HT-29 (cell line): ENCODE measurements around the gene ALOX5AP. TPM values are rescaled to one million over a fixed set of nuclear protein-coding genes. Genes with fewer than 3 reads are reported as not detected.

Experiments
- DNase-seq: peaks from one replicate; pipeline ENCODE4 v3.0.0-alpha.2; 2015; ENCODE audit warnings: low spot score
- total RNA-seq: library from RNA; depleted of rRNA; stranded (reverse); fragments of >200 nt; shearing (Covaris generic); gene quantifications from 2 replicates; pipeline ENCODE4 v1.2.3, GENCODE V29; 2014

Gene ALOX5AP
- total RNA-seq, 1 experiment from 2014 or later, result 0.41 TPM

DNA sequence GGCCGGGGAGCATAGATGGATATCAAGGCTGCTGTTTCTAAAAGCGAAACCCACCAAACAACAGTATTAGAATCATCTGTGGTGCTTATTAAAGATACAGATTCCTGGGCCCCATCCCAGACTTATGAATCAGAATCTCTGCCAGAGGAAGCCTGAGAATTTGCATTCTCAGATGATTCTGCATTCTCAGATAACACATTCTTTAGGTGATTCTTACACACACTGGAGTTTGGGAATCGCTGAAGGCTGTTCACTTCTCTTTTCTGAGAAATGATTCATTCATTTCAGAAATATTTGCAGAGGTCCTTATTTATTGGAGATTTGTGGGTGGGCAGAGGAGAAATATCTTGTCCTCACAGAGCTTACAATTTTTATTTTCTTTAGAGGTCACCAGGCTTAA, 24.4 kb downstream of the ALOX5AP start:
- no peak for DNase-seq

DNA sequence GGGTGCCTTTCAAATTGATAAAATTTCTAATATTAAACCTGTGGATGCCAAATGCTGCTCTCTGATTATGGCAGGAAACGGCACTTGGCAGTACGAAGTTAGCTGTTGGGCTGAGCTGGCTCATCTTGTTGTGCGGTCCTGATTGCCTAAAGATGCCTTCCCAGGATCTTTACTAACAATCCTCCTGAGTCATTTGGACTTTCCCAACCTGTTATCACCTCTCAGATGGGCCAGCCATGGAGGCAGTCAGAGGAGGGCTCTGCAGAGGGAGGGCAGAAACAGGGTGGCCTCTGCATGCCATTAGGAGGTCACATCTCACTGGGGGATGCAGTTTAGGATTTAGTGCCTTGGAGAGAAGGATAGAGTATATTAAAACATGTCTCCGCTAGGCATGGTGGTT, 27.3 kb downstream of the ALOX5AP start:
- DNase-seq, result no peak

DNA sequence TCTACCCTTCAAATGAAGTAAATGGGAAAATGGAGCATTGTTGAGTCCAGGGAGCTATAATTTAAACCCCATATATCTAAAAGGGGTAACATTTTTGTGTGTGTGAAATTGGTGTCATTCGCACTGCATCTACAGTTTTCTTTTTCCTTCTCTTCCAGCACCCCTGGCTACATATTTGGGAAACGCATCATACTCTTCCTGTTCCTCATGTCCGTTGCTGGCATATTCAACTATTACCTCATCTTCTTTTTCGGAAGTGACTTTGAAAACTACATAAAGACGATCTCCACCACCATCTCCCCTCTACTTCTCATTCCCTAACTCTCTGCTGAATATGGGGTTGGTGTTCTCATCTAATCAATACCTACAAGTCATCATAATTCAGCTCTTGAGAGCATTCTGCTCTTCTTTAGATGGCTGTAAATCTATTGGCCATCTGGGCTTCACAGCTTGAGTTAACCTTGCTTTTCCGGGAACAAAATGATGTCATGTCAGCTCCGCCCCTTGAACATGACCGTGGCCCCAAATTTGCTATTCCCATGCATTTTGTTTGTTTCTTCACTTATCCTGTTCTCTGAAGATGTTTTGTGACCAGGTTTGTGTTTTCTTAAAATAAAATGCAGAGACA, 28.6 kb downstream of the ALOX5AP start:
- no peak for DNase-seq

DNA sequence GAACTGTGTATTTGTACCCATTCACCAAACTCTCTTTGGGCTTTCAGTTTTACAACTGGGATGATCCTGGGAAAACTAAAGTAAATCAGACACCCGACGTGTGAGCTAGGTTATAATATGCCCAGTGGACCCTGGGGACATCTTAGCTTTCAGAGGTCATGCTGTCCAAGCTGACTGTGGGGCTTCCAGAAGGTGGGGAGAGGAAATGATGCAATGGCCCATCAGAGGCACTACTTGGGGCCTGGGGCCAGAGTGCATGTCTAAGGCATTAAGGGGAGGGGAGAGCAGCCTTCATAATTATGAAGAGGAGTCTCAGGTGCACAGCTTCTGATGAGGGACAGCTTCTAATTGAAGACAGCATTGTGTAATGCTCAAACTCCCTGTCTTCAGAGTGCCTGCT, 30.9 kb downstream of the ALOX5AP start:
- DNase-seq, result no peak

DNA sequence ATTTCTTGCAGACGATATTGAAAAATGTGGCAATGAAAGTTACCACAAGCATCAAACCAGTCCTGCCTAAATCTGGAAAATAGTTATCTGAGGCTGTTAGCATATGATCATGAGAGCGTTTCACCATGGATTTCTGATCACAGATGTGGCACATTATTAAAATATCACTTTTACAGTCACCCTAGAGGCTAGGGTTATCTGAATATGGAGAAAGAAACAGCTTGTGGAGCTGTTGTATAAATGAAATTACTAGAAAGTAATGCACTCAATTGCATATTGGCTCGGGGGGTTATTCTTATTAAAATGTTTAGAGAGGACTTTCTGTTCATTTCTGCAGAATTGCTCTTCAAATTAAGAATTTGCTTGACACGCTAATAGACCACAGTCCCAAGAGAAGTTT, 35.6 kb downstream of the ALOX5AP start:
- no peak for DNase-seq

DNA sequence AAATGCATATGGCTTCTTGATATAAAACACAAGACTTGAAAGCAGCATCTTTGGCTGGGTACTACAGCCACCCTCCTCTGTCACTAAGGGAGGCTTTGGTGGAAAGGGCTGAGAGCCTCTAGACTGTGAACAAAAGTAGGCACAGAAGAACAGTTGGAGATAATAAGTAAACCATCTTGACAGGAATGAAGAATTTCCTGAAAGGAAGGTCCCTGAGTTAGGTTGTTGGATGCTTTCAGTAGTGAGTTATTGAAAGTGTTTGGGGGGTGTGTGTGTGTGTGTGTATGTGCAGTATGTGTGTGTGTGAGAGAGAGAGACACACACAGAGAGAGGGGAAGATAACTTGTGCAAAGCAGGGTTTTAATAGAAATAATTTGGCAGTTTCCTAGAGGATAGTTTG, 38.2 kb downstream of the ALOX5AP start:
- no peak for DNase-seq

DNA sequence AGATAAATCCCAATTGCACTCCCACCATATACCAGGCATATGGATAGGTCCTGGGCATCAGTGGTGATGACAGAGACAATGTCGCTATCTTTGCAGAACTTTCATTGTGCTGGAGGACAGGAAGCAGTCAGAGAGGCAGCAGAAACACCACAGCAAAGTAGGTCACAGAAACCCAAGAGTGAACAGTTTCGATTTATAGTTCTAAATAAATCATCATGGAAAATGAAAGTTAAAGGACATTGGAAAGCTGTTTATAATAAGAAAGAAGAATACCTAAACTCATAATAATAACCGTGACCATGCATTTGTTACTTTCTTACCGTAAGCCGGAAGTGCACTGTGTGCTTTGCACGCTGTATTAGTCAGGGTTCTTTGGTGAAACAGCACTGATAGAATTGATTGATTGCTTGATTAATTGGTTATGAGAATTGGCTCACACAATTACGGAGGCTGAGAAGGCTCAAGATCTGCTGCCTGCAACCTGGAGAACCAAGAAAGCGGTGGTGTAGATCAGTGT, 38.9 kb downstream of the ALOX5AP start:
- DNase-seq, result no peak

DNA sequence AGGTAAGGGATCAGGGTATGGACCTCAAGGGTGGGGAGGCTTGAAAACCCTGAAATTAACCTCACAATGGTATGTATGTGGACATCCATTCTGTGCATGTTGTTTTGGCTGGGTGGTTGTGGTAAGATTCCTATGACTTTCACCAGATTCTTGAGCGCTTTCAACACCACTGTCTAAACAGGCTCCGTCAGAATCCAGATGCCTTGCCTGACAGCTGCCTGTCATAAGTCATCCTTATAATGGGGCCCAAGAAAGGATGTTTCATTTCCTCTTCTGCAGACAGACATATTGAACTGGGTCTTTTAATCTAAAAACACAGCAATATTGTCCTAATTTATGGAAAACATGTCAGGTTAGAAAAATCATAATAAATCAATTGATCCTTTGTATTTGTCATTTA, 41.3 kb downstream of the ALOX5AP start:
- no peak for DNase-seq

DNA sequence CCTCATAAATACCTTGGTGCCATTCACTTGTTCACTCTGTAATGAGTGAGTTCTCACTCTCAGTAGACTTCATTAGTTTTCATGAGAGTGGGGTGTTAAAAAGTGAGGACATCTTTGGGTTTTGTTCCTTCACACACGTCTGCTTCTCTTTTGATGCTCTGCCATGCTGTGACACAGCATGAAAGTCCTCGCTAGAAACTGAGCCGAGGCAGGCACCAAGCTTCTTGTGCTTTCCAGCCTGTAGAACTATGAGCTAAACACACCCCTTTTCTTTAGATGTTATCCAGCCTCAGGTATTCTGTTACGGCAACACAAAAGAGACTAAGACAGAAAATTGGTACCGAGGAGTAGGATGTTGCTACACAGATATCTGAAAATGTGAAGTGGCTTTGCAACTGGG, 43.7 kb downstream of the ALOX5AP start:
- no peak for DNase-seq

DNA sequence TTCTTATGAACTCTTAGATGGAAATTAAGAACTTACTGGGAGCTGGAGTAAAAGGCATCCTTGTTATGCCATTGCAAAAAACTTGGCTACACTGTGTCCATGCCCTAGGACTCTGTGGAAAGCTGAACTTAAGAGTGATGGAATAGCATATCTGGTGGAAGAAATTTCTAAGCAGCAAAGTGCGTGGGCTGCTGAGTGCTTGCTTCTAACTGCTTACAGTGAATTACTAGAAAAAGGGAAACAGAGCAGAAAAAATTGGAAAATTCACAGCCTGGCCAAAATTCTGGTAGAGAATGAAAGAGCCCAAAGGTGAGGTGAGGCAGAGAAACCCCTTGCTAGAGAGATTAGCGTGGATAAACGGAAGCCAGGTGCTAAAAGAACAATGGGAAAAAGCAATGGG, 44.3 kb downstream of the ALOX5AP start:
- no peak for DNase-seq

DNA sequence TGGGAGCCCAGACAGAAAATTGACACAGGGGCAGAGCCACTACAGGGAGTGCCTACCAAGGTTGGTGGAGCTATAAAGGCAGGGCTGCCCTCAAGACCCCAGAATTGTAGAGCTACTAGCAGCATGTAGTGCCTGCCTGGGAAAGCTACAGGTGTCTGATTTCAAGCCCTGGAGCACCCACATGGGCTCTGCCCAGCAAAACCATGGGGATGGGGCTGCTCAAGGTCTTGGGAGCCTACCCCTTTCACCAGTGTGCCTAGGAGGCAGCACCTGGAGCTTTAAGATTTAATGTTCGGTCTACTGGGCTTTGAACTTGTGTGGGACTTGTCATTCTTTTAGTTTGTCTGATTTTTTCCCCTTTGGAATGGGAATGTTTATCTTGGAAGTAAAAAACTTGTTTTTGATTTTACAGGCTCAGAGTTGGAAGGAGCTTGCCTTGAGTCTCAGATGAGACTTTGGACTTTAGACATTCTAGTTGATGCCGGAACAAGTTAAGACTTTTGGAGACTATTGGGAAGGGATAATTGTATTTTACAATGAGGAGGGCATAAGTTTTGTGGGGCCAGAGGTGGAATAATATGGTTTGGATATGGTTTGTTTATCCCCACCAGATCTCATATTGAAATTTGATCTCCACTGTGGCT, 45.1 kb downstream of the ALOX5AP start:
- no peak for DNase-seq

DNA sequence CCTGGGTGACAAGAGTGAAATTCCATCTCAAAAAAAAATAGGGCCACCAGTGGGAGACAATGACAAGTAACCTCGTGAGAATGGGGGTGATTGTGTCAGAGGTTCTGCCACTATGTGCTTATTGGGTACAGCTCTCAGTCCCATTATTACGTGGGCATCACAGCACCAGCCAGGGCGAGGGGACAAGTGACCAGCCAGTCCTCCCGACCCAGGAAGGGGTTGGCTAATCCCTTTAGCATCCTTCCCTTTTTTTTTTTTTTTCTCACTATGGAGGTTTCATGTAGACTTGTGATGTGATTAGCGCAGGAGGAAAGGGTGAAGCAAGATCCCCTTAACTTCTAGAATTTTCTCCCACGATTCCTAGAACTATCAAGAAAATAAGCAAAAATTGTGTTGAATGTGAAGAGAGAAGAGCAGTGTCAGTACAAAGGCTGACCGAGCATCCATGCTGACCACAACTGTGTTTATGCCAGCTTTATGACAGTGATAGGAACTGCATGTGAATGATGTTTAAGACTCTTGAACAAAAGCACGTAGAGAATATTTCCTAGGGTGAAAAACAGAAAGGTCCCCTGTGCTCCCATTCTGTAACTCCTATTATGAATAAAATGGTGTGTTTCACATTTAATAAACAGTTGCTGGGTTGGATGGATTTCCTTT, 50.0 kb downstream of the ALOX5AP start:
- no peak for DNase-seq

DNA sequence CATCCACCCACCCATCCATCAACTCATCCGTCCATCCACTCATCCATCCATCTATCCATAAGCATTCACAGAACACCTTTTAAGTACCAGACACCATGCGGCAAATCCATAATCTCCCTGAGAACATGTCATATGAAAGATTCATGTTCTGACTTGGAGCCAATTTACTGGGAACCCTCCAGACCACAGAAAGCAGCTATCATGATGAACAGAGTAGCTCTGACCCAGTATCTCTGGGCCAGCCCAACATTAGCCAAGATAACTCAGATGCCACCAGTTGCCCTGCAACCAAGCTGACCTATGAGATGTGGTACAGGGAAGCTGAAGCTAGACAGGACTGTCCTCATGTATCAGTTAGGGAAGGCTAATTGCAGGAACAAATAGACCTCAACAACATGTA, 51.3 kb downstream of the ALOX5AP start:
- no peak for DNase-seq

DNA sequence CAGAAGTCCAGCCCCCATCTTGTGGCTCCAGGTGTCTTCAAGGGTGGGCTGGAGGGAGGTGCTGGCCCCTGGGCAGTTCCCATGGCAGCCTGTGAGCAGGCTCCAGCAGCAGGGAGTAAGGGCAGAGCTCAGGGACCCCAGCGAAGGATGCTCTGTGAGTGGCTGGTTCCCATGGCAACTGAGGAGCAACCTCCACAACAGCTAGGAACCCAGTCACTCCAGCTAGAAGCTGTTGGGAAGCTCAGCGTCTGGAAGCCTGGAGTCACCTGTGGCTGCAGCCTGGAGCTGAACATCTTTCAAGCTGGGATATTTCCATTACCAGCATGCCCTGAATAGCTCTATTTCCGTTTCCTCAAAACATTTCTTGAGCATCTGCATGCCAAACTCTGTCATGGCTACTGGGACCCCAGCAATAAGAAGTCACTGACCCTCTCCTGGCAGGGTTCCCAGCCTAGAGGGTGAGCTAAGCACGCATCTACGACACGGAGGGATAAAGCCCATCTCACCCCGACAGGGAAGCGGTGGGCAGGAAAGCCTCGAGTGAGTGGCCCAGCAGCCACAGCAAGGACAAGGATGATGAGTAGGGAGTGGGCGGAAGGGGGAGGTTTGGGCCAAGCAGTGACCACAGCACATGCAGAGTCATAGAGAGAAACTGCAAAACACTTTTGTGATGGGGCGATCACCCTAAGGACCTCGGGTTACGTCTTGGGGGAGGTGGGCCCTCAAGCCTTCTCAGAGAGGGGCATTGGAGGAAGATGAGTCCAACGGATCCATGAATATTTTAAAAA, 52.6 kb downstream of the ALOX5AP start:
- DNase-seq, result no peak

DNA sequence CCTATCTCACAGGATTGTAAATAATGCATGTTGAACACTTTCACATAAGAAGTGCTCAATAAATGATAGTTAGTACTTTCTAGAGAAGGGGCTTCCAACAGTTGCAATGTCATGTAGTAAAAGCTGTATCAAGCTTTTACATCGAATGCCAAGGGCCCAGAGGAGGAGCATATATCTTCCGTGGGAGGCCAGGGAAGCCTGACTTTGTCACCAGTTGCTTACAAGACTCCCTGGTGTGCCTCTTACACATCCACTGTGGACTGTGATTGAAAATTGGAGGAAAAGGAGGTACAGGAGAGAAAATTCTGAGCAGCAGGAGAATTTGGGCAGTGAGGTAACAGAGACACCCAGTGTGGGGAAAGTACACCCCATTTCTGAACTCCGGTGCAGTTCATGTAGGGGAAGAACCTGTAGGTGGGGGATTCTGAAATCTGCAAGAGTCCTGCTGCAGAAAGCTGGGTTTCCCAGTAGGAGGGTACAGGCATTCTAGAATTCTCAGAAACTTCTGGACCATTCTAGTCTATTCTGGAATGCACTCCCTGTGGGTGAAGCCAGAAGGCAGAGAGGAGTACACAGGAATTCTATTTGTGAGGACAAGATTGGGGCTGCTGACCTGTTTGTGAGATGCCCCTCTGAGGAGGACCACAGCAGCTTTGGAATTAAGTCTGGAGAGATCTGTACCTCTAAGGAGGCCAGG, 54.0 kb downstream of the ALOX5AP start:
- DNase-seq, result no peak

DNA sequence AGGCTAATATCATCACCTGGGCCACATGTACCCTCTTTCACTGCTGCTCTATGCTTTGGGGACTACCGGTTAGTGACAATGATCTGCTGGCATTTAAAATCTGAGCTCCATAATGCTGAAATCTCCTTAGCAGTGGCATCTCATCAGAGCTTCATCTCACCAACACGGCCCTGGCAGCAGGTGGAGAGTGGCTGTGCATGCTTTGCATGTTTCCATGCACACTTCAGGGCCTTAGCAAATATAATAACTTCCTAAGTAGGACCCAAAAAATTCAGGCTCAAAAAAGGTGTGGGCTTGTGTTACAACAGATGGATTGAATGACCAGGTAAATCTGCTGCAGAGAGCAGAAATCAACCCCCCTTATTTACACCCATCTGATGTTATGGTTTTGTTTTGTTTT, 55.2 kb downstream of the ALOX5AP start:
- DNase-seq, result no peak

DNA sequence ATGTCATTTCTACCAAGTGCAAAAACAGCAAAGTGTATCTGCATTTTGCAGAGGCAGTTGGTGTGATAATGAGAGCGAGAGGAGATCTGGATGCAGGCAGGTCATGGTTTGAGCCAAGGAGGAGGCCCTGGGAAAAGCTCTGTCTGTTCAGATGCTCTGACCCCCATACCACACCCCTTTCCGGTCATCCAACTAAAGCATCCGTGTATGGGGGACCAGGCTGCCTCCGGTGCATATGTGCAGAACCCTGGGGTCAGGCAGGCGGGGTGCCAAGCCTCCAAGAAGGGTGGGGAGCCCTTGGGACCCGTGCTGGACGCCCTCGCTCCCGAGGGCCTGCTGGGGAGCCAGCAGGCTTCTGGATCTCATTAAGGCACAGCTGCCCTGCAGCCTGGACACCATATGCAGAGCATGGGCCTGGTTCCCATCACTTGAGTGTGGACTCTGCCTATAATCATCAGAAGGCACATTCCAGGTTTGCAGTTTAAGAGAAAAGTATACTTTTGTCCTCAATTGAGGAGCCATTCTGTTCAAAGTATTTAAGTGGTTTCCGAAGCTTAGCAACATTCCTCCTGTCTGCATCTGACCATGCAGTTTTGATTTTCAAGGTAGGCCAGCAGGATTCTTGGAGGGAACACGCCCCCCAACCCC, 56.1 kb downstream of the ALOX5AP start:
- DNase-seq, result no peak

DNA sequence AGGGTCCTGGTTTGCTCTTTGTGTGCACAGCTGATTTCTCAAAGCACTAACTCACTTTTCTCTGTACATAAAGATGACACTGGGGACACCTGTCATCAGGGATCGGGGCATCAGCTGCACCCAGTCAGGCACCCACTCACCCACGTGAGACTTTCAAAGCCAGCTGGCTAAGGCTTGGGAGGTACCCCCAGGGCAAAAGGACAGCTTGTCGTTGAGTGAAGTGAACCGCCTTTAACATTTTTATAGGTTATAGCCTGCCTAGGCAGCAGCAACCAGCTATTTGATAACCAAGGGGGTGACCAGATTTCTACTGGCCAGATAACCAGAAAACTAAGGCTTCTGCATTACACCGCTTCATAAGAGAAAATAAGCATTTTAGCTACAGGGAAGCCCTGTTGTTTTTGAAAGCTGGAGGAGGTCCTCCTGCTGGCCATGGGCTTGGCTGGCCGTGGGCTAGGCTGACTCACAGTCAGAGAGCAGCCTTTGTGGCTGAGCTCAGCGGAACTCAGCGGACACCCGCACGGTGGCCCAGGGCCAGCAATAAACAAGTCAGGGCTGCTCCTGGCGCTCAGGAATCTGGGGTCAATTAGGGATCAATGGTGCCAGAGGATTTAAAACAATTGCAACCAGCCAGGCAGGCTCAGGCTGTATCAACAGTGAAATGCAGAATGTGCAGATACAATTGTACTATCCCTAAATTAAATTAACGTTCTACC, 57.1 kb downstream of the ALOX5AP start:
- DNase-seq, result peak; percentile 96

DNA sequence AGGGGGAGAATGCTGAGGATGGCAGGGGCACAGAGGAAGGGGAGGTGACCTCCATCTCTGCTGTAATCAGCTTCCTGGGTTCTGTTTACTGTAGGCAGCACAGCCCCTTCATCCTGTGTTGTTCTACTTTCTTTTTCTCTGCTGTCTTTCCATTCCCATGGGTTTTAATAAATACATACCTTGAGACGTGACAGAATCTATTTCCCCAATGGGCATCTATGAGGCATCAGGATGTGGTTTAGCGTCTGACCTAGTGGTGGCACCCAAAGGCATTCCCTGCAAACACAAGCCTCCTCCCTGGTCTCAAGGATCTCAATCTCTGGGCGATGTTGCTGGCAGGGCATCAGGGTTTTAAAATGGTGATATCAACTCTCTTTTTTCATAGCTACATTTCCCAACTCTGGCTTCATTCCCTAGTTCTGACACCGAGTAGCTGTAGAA, 60.8 kb downstream of the ALOX5AP start:
- DNase-seq, result peak; percentile 89
